ENCODE results near the gene KCNAB1. TPM values are rescaled to one million over a fixed set of nuclear protein-coding genes. Genes with fewer than 3 reads are reported as not detected.

KCNAB1 gene
- total RNA-seq, 1 donor from 2014 or later, result 2.4 TPM

Other genes with a start within 250 kb of the KCNAB1 start
- gene GMPS, start 249.9 kb upstream of the KCNAB1 start, total RNA-seq, result 32.5 TPM

Measured in left ventricle myocardium superior (tissue), 1 donor.